HG03442 (cell line): ENCODE results near the gene HCN4.
"Not testable (repeated sequence)": the region's sequence is repeated elsewhere in the genome, so short reads cannot be mapped to it uniquely, and the experiment has no call there.

Experiments
- ATAC-seq: cut with Tn5 transposase; IDR thresholded peaks from one replicate; pipeline ENCODE4 v1.9.1; 2021; ENCODE audit warnings: mild to moderate bottlenecking, moderate library complexity; ENCODE audit not compliant: unreplicated experiment

Gene HCN4

GRCh38 chr15:73300286-73300685 is 68.5 kb downstream of the HCN4 start:
- ATAC-seq = not testable (repeated sequence)

- no peak for ATAC-seq
Observed at GRCh38 chr15:73298522-73299245, 70.1 kb downstream of the HCN4 start.

GRCh38 chr15:73296609-73297353 is 72.0 kb downstream of the HCN4 start:
- ATAC-seq = no peak

GRCh38 chr15:73295630-73296286 is 73.0 kb downstream of the HCN4 start:
- ATAC-seq = no peak

DNA sequence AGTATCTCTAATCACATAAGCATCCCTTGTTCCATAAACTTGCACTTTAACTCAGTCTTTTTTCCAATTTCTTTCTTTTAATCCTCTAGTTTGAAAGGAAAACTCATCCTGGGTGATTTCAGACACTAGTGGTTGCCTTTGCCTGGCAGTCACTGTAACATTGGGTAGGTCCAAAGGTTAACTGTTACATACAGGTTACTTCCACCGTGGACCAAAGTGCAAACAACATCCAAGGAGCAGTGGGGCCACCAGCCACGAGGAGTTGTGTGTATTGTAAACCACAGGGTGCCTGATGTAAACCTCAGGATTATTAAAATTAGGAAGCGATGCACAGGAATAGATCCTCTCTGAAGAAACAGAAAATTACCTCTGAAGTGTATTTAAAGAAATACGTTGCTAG is 75.0 kb downstream of the HCN4 start:
- ATAC-seq = no peak

DNA sequence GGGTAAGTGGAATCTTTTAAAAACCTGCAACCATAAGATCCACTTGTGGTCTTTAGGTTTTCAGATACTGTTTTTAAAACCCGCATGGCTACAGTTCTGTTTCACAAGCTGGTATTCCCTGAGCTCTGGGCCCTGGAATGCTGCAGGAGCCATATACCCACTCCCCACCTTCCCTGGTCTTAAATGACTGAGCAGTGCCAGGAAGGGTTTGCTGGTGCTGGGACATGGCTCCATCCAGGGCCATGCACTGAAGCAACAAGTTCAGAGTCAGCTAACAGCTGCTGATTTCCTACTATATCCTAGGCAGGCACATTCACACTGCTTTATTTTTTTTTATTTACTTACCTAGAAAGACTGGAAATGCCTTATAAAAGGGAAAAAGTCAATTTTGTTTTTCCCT is 77.3 kb downstream of the HCN4 start:
- ATAC-seq = no peak

DNA sequence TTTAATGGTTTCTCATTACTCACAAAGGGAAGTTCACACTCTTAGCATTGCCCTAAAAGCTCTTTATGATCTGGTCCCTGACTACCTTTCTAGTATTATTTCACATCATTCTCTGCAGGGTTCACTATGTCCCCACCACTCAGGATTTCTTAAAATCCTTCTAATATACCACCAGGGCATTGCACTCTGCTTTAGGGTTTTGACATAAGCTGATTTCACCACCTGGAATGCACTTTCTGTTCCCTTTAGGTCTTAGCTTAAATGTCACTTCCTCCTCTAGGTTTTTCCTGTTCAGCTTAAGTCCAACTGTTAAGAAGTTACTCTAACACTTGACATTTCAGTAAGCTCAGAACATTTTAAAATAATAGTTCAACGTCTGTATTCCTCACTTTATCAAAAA is 81.7 kb downstream of the HCN4 start:
- ATAC-seq = no peak

GRCh38 chr15:73286311-73286710 is 82.4 kb downstream of the HCN4 start:
- ATAC-seq = no peak

DNA sequence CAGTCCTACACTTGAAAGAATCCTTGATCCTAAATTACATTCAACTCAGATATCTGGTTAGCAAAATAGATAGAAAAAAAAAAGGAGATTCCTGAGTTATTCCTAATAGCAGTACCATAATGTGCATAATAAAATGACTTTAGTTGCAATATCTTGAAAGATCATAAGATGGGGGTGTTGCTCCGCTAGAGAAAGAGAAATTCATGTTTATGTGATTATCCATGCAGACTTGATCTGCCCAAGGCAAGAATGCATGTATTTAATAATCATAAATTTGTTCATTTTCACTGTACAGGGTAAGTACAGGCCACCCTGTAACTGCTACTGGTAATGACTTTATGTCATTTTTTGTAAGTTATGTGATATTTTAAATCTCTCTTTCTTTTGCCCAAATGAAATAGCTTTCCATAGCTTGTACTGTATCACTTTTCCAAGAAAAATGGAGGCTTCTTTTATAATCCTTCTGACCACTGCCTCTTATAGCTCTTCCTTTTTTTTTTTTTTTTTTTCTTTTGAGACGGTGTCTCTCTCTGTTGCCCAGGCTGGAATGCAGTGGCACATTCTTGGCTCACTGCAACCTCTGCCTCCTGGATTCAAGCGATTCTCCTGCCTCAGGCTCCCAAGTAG is 84.6 kb downstream of the HCN4 start:
- ATAC-seq = no peak

GRCh38 chr15:73283366-73283962 is 85.3 kb downstream of the HCN4 start:
- no peak for ATAC-seq

DNA sequence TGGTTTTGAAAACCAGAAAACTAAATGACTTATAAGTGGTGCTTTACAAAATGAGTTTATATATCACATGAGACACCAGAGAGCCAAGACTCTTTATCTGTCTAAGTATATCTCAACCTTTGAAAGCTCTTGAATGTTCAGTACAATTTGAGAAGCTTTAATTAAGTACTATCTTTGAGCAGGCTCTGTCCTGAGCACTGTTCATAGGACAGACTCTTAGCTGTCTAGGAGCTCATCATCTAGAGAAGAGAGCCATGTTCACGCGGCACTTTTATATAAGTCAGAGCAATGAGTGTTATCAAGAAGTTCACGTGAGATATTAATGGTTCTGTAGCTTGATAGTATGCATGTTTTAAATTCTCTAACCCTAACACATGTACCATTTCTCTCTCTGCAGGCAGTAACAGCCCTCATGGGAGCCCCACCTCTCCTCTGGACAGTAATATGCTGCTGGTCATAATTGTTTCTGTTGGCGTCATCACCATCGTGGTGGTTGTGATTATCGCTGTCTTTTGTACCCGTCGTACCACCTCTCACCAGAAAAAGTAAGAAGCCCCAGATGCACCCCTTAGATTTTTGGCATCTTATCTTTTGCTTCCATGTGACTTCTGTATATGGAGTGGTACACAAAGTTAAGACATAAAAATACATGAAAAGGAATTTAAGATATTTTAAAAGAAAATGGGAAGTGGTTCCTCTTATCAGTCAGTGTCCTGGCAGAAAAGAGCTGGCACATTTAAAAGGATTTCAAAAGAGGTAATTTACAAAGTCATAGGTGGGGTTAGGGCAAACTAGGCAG is 86.0 kb downstream of the HCN4 start:
- ATAC-seq = no peak

- ATAC-seq = no peak
Observed at GRCh38 chr15:73275862-73276261, 92.9 kb downstream of the HCN4 start.

GRCh38 chr15:73273181-73274002 is 95.4 kb downstream of the HCN4 start:
- no peak for ATAC-seq

GRCh38 chr15:73270366-73271097 is 98.2 kb downstream of the HCN4 start:
- ATAC-seq = no peak
